ENCODE data around the gene CTNNA2. TPM values are rescaled to one million over a fixed set of nuclear protein-coding genes. Genes with fewer than 3 reads are reported as not detected.

The CTNNA2 gene
- total RNA-seq, 1 donor from 2014 or later = 3.5 TPM

GRCh38 chr2:80117401-80117800 is 604.5 kb downstream of the CTNNA2 start:
- no peaks in the 10 kb centered on the region for H3K27me3 ChIP-seq (ENCODE audit: control insufficient read depth, insufficient read depth, low read length)
- DNase-seq (ENCODE audit: low read depth) = no peak
- TF ChIP-seq CTCF (IDR thresholded peaks at IDR 0.05; ENCODE audit: insufficient read depth, low read length, poor library complexity, severe bottlenecking) = no peak

GRCh38 chr2:80120866-80121265 is 608.0 kb downstream of the CTNNA2 start:
- no peaks in the 10 kb centered on the region for H3K36me3 ChIP-seq (ENCODE audit: control insufficient read depth, insufficient read depth, low read length)
- DNase-seq (ENCODE audit: low read depth) = no peak
- no peak overlapping the region for H3K4me3 ChIP-seq (ENCODE audit: low read depth, low read length)
- H3K27me3 ChIP-seq (ENCODE audit: control insufficient read depth, insufficient read depth, low read length) = no peaks in the 10 kb centered on the region
- no peak for TF ChIP-seq CTCF (IDR thresholded peaks at IDR 0.05; ENCODE audit: insufficient read depth, low read length, poor library complexity, severe bottlenecking)

More at GRCh38 chr2:80117401-80117800, 604.5 kb downstream of the CTNNA2 start:
- Histone ChIP-seq H3K36me3 (ENCODE audit: control insufficient read depth, insufficient read depth, low read length) (no peaks in the 10 kb centered on the region), H3K4me3 (ENCODE audit: low read depth, low read length) (no peak overlapping the region)

- Histone ChIP-seq H3K27me3 (ENCODE audit: control insufficient read depth, insufficient read depth, low read length) (no peaks in the 10 kb centered on the region), H3K4me3 (ENCODE audit: low read depth, low read length) (no peak overlapping the region), H3K36me3 (ENCODE audit: control insufficient read depth, insufficient read depth, low read length) (no peaks in the 10 kb centered on the region)
- no peak for DNase-seq (ENCODE audit: low read depth)
- no peak for TF ChIP-seq CTCF (IDR thresholded peaks at IDR 0.05; ENCODE audit: insufficient read depth, low read length, poor library complexity, severe bottlenecking)
Measured at GRCh38 chr2:80122675-80123074, 609.8 kb downstream of the CTNNA2 start.

- no peak for DNase-seq (ENCODE audit: low read depth)
- TF ChIP-seq CTCF (IDR thresholded peaks at IDR 0.05; ENCODE audit: insufficient read depth, low read length, poor library complexity, severe bottlenecking) = no peak
- Histone ChIP-seq H3K36me3 (ENCODE audit: control insufficient read depth, insufficient read depth, low read length) (no peaks in the 10 kb centered on the region), H3K4me3 (ENCODE audit: low read depth, low read length) (no peak overlapping the region), H3K27me3 (ENCODE audit: control insufficient read depth, insufficient read depth, low read length) (no peaks in the 10 kb centered on the region)
Measured at GRCh38 chr2:80126596-80127189, 613.8 kb downstream of the CTNNA2 start.

GRCh38 chr2:80128080-80128479 is 615.2 kb downstream of the CTNNA2 start:
- H3K36me3 ChIP-seq (ENCODE audit: control insufficient read depth, insufficient read depth, low read length) = no peaks in the 10 kb centered on the region
- TF ChIP-seq CTCF (IDR thresholded peaks at IDR 0.05; ENCODE audit: insufficient read depth, low read length, poor library complexity, severe bottlenecking) = no peak
- no peak for DNase-seq (ENCODE audit: low read depth)
- no peak overlapping the region for H3K4me3 ChIP-seq (ENCODE audit: low read depth, low read length)
- no peaks in the 10 kb centered on the region for H3K27me3 ChIP-seq (ENCODE audit: control insufficient read depth, insufficient read depth, low read length)

- no peak for DNase-seq (ENCODE audit: low read depth)
- no peak overlapping the region for H3K4me3 ChIP-seq (ENCODE audit: low read depth, low read length)
- no peaks in the 10 kb centered on the region for H3K36me3 ChIP-seq (ENCODE audit: control insufficient read depth, insufficient read depth, low read length)
- H3K27me3 ChIP-seq (ENCODE audit: control insufficient read depth, insufficient read depth, low read length) = no peaks in the 10 kb centered on the region
- TF ChIP-seq CTCF (IDR thresholded peaks at IDR 0.05; ENCODE audit: insufficient read depth, low read length, poor library complexity, severe bottlenecking) = no peak
Measured at GRCh38 chr2:80132281-80132680, 619.4 kb downstream of the CTNNA2 start.
